Activated CD8-positive, alpha-beta memory T cell treated with anti-CD3 and anti-CD28 coated beads for 1 hour (primary cell): ENCODE results near the gene PROM2.
"Not testable (repeated sequence)": the region's sequence is repeated elsewhere in the genome, so short reads cannot be mapped to it uniquely, and the experiment has no call there.

Experiments
- DNase-seq, 2 donors: peaks; one replicate each; pipeline ENCODE4 v3.0.0-alpha.2; 2020; ENCODE audit warnings: low read depth in 1 of 2; ENCODE audit errors: extremely low read depth in 1 of 2

PROM2 gene

GRCh38 chr2:95274291-95275150, at the start of gene PROM2:
Gene PROM2, plus strand, starts transcription at chr2:95274449. Its CDS starts 137 bp downstream, at chr2:95274586.
- no peak for DNase-seq

GRCh38 chr2:95225658-95226057, 48.6 kb upstream of the PROM2 start:
- DNase-seq: no peak

GRCh38 chr2:95231723-95232122, 42.5 kb upstream of the PROM2 start:
- DNase-seq: no peak

- no peak for DNase-seq
Measured at GRCh38 chr2:95232232-95232631, 42.0 kb upstream of the PROM2 start.

GRCh38 chr2:95234286-95234785, 39.9 kb upstream of the PROM2 start:
- DNase-seq: no peak

GRCh38 chr2:95234816-95235215, 39.4 kb upstream of the PROM2 start:
- DNase-seq: no peak

- DNase-seq: no peak
Measured at GRCh38 chr2:95238131-95238530, 36.1 kb upstream of the PROM2 start.

- no peak for DNase-seq
Measured at GRCh38 chr2:95240091-95240490, 34.2 kb upstream of the PROM2 start.

GRCh38 chr2:95240556-95240955, 33.7 kb upstream of the PROM2 start:
- DNase-seq: no peak

- DNase-seq: not testable (repeated sequence)
Measured at GRCh38 chr2:95242084-95242483, 32.2 kb upstream of the PROM2 start.

- DNase-seq: no peak
Measured at GRCh38 chr2:95258271-95258670, 16.0 kb upstream of the PROM2 start.

- no peak for DNase-seq
Measured at GRCh38 chr2:95260028-95261023, 13.9 kb upstream of the PROM2 start.

GRCh38 chr2:95261602-95262001, 12.6 kb upstream of the PROM2 start:
- no peak for DNase-seq

GRCh38 chr2:95262896-95263542, 11.2 kb upstream of the PROM2 start:
- no peak for DNase-seq

- DNase-seq: no peak
Measured at GRCh38 chr2:95264624-95265023, 9.6 kb upstream of the PROM2 start.

- DNase-seq: no peak
Measured at GRCh38 chr2:95265182-95265581, 9.1 kb upstream of the PROM2 start.

- DNase-seq: no peak
Measured at GRCh38 chr2:95266781-95267430, 7.3 kb upstream of the PROM2 start.

GRCh38 chr2:95267458-95268210, 6.6 kb upstream of the PROM2 start:
- no peak for DNase-seq

GRCh38 chr2:95268211-95269035, 5.8 kb upstream of the PROM2 start:
- DNase-seq: no peak
